ENCODE data around the gene ZNF467.

ZNF467 gene

GRCh38 chr7:149729983-149730801, 43.2 kb downstream of the ZNF467 start:
- TF ChIP-seq, protein P1, sequence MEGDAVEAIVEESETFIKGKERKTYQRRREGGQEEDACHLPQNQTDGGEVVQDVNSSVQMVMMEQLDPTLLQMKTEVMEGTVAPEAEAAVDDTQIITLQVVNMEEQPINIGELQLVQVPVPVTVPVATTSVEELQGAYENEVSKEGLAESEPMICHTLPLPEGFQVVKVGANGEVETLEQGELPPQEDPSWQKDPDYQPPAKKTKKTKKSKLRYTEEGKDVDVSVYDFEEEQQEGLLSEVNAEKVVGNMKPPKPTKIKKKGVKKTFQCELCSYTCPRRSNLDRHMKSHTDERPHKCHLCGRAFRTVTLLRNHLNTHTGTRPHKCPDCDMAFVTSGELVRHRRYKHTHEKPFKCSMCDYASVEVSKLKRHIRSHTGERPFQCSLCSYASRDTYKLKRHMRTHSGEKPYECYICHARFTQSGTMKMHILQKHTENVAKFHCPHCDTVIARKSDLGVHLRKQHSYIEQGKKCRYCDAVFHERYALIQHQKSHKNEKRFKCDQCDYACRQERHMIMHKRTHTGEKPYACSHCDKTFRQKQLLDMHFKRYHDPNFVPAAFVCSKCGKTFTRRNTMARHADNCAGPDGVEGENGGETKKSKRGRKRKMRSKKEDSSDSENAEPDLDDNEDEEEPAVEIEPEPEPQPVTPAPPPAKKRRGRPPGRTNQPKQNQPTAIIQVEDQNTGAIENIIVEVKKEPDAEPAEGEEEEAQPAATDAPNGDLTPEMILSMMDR (IDR thresholded peaks at IDR 0.05): no peak
- Histone ChIP-seq H3K27ac (no peak overlapping the region), H3K4me3 (no peak overlapping the region)
- DNase-seq (ENCODE audit: low spot score): peak; percentile 61

DNA sequence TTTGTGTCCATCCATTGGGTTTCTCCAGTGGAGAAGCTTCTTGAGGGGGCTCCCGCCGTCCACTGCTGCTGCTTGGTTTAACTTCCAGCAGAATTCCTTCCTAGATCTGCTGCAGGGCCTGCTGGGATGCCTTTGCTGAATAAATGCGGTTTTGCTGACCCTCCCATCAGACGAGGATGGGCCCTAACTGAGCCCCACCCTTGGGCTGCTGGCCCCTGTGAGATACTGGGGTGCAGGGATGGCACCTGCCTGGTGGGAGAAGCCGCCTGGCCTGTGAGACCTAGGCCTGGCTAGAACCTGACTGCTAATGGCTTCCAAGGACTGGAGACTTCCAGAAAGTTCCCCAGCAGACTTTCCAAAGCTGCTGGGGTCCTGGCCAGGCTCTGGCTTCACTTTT, 43.8 kb downstream of the ZNF467 start:
- H3K27ac ChIP-seq: no peak overlapping the region
- DNase-seq (ENCODE audit: low spot score): peak; percentile 31
- H3K4me3 ChIP-seq: no peak overlapping the region
- TF ChIP-seq, protein P1 (IDR thresholded peaks at IDR 0.05): no peak

DNA sequence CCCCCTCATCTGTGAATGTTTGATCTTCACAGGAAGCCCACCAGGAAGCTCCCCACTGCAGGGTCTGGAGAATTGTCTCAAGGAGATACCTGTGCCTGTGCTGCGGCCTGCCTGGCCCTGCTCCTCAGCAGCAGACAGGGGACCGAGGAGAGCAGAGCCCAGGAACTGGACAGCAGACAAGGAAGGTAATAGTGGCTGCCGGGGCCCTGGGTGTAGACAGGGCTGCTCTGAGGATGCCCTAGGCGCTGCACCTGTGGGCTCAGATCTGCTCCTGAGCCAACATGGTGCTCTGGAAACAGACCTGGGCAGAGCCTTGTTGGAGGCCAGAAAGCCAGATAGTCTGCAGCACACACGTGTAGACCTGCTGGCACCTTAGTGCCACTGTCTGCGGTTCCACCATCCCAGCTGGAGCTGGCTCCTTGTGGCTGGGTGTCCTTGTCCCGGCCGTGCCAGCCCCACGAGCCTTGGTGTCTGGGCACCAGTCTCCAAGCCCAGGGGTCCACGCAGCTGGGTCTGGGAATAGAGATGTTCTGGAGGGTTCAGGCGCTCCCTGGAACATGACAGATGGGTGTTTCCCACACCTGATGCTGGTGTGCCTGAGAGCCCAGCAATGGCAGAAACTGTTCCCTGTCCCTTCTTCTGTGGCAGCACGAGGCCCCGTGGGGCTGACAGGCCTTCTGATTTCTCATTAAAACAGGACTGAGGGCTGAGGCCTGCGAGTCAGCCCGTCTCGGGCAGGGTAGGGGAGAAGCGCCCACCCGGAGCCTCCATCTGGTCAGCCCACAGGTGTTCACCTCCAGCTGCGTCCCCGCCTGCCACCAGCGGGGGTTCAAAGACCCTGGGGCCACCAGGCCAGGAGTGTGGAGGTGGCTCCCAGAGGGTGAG, 44.7 kb downstream of the ZNF467 start:
- H3K27ac ChIP-seq: no peak overlapping the region
- TF ChIP-seq, protein P1 (IDR thresholded peaks at IDR 0.05): no peak
- peak; percentile 69 for DNase-seq (ENCODE audit: low spot score)
- H3K4me3 ChIP-seq: no peak overlapping the region

- TF ChIP-seq, protein P1 (IDR thresholded peaks at IDR 0.05): no peak
- H3K4me3 ChIP-seq: no peak overlapping the region
- H3K27ac ChIP-seq: no peak overlapping the region
- no peak for DNase-seq (ENCODE audit: low spot score)
These were observed 45.4 kb downstream of the ZNF467 start for GRCh38 chr7:149727899-149728476.

GRCh38 chr7:149727053-149727898, 46.1 kb downstream of the ZNF467 start:
- Histone ChIP-seq H3K4me3 (no peak overlapping the region), H3K27ac (no peak overlapping the region)
- TF ChIP-seq, protein P1 (IDR thresholded peaks at IDR 0.05): no peak
- no peak for DNase-seq (ENCODE audit: low spot score)

DNA sequence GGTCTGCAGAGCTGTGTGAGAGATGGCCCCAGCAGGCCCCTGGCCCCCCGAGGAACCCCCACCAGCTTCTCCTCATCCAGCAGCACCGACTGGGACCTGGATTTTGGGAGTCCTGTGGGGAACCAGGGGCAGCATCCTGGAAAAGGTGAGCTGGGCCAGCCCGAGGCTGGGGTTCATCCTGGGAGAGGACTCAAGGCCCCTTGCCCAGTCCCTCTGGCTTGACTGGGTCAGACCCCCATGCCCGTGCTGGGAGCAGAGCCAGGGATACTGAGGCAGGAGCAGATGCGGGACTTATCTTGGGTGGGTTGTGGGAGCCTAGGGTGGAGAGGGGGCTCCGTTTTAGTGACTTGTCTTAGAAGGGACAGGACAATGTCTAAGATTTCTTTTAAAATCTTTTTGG, 47.5 kb downstream of the ZNF467 start:
- peak overlapping the region in 1 of 2 donors; percentile 47 for H3K27ac ChIP-seq

More for the DNA sequence above, 47.5 kb downstream of the ZNF467 start:
- TF ChIP-seq, protein P1 (IDR thresholded peaks at IDR 0.05): no peak
- H3K4me3 ChIP-seq: no peak overlapping the region
- no peak for DNase-seq (ENCODE audit: low spot score)

Data from coronary artery (tissue), 2 donors.